SU-DHL-6 (cell line): ENCODE measurements around the gene NINJ2.

Experiments used
- H2AFZ ChIP-seq: fragments of 200-600 bp; sonication (generic); 2 replicates; pipeline ENCODE4 v1.6.1; 2014; ENCODE audit warnings: low read depth, mild to moderate bottlenecking, moderate library complexity, mixed read lengths, antibody characterized with exemption, low read length; ENCODE audit not compliant: severe bottlenecking
- H3F3A ChIP-seq: fragments of 200-600 bp; shearing (Covaris generic); 2 replicates; pipeline ENCODE4 v1.6.0; 2016; ENCODE audit warnings: antibody characterized with exemption, mild to moderate bottlenecking; ENCODE audit not compliant: insufficient read depth
- H3K27ac ChIP-seq: fragments of 200-600 bp; sonication (generic); 2 replicates; pipeline ENCODE4 v1.5.1; 2016; ENCODE audit warnings: low read depth, mild to moderate bottlenecking, low read length, moderate library complexity, mixed read lengths
- H3K27me3 ChIP-seq: fragments of 200-600 bp; sonication (generic), shearing (Covaris generic); 2 replicates; pipeline ENCODE4 v1.6.0; 2014; ENCODE audit warnings: mild to moderate bottlenecking, low read length
- H3K36me3 ChIP-seq: fragments of 200-600 bp; sonication (generic); 2 replicates; pipeline ENCODE4 v1.6.1; 2014; ENCODE audit warnings: mild to moderate bottlenecking, low read length, mixed read lengths
- H3K4me2 ChIP-seq: fragments of 300-600, 200-600 bp; shearing (Covaris generic), sonication (generic); 2 replicates; pipeline ENCODE4 v1.6.0; 2014; ENCODE audit warnings: low read length, low read depth, mild to moderate bottlenecking; ENCODE audit not compliant: poor library complexity, severe bottlenecking
- H3K4me3 ChIP-seq: fragments of 200-600 bp; sonication (generic); 2 replicates; pipeline ENCODE4 v1.5.1; 2014; ENCODE audit warnings: antibody characterized with exemption, low read length, mild to moderate bottlenecking, mixed read lengths; ENCODE audit not compliant: insufficient read depth, poor library complexity, severe bottlenecking
- H3K79me2 ChIP-seq: fragments of 200-600 bp; sonication (generic); 2 replicates; pipeline ENCODE4 v1.6.1; 2014; ENCODE audit warnings: mild to moderate bottlenecking, low read length, moderate library complexity; ENCODE audit not compliant: insufficient read depth
- H3K9ac ChIP-seq: fragments of 200-600 bp; sonication (generic); 2 replicates; pipeline ENCODE4 v1.7.0; 2014; ENCODE audit warnings: mild to moderate bottlenecking, low read length
- H3K9me2 ChIP-seq: fragments of 200-600 bp; sonication (generic); replicated peaks from 2 replicates; pipeline ENCODE4 v1.6.1; 2014; ENCODE audit warnings: low read length; ENCODE audit not compliant: insufficient read depth
- H3K9me3 ChIP-seq: fragments of 200-600 bp; sonication (generic); 2 replicates; pipeline ENCODE4 v1.6.1; 2014; ENCODE audit warnings: low read length, mixed read lengths; ENCODE audit not compliant: insufficient read depth
- H4K20me1 ChIP-seq: fragments of 200-600 bp; sonication (generic); 2 replicates; pipeline ENCODE4 v1.6.1; 2014; ENCODE audit warnings: low read depth, mild to moderate bottlenecking, antibody characterized with exemption, low read length, moderate library complexity, mixed read lengths
- CTCF ChIP-seq: fragments of 200-600 bp; sonication (generic); IDR thresholded peaks from one replicate; pipeline ENCODE4 v1.5.1; 2017; ENCODE audit warnings: antibody characterized with exemption, mild to moderate bottlenecking, low read length, moderate library complexity; ENCODE audit not compliant: insufficient read depth, poor library complexity, severe bottlenecking
- EZH2phosphoT487 ChIP-seq: fragments of 200-600 bp; sonication (generic), shearing (Covaris generic); conservative IDR thresholded peaks from 2 replicates; pipeline ENCODE4 v1.6.1; 2018; ENCODE audit warnings: mild to moderate bottlenecking, antibody characterized with exemption, low read length, moderate library complexity, mixed read lengths

The NINJ2 gene

GRCh38 chr12:544142-544541 is 119.1 kb downstream of the NINJ2 start:
- Histone ChIP-seq H3K9me3 (no peaks in the 10 kb centered on the region), H3K9me2 (no peaks in the 10 kb centered on the region), H3K27ac (no peak overlapping the region), H4K20me1 (no peaks in the 10 kb centered on the region), H3F3A (no peaks in the 10 kb centered on the region), H3K4me2 (no peak overlapping the region), H3K27me3 (no peaks in the 10 kb centered on the region), H3K9ac (no peak overlapping the region), H2AFZ (no peak overlapping the region), H3K4me3 (no peak overlapping the region), H3K36me3 (no peaks in the 10 kb centered on the region), H3K79me2 (no peaks in the 10 kb centered on the region)
- TF ChIP-seq EZH2phosphoT487, result no peak
- TF ChIP-seq CTCF, result no peak

- Histone ChIP-seq H3F3A (no peaks in the 10 kb centered on the region), H3K4me2 (no peak overlapping the region), H3K27ac (no peak overlapping the region), H3K36me3 (no peaks in the 10 kb centered on the region), H3K4me3 (no peak overlapping the region), H4K20me1 (no peaks in the 10 kb centered on the region), H2AFZ (no peak overlapping the region), H3K9me2 (no peaks in the 10 kb centered on the region), H3K9ac (no peak overlapping the region), H3K79me2 (no peaks in the 10 kb centered on the region), H3K27me3 (no peaks in the 10 kb centered on the region), H3K9me3 (no peaks in the 10 kb centered on the region)
- no peak for TF ChIP-seq EZH2phosphoT487
These were observed 120.2 kb downstream of the NINJ2 start for GRCh38 chr12:543114-543451.

GRCh38 chr12:542395-543113 is 120.7 kb downstream of the NINJ2 start:
- Histone ChIP-seq H2AFZ (no peak overlapping the region), H4K20me1 (no peaks in the 10 kb centered on the region), H3K9me2 (no peaks in the 10 kb centered on the region), H3K9ac (no peak overlapping the region), H3F3A (no peaks in the 10 kb centered on the region), H3K4me2 (no peak overlapping the region), H3K27me3 (no peaks in the 10 kb centered on the region), H3K9me3 (no peaks in the 10 kb centered on the region), H3K4me3 (no peak overlapping the region), H3K27ac (no peak overlapping the region), H3K79me2 (no peaks in the 10 kb centered on the region), H3K36me3 (no peaks in the 10 kb centered on the region)
- TF ChIP-seq EZH2phosphoT487, result no peak
- TF ChIP-seq CTCF, result no peak

GRCh38 chr12:541676-542324 is 121.4 kb downstream of the NINJ2 start:
- Histone ChIP-seq H3K36me3 (no peaks in the 10 kb centered on the region), H3F3A (no peaks in the 10 kb centered on the region)

More at GRCh38 chr12:541676-542324, 121.4 kb downstream of the NINJ2 start:
- H4K20me1 ChIP-seq, result no peaks in the 10 kb centered on the region
- H3K79me2 ChIP-seq, result no peaks in the 10 kb centered on the region
- no peaks in the 10 kb centered on the region for H3K9me2 ChIP-seq
- no peak overlapping the region for H3K4me3 ChIP-seq
- no peaks in the 10 kb centered on the region for H3K9me3 ChIP-seq
- no peak overlapping the region for H3K27ac ChIP-seq
- no peak overlapping the region for H3K4me2 ChIP-seq
- no peak for TF ChIP-seq EZH2phosphoT487
- no peak for TF ChIP-seq CTCF
- no peak overlapping the region for H3K9ac ChIP-seq
- H2AFZ ChIP-seq, result no peak overlapping the region
- no peaks in the 10 kb centered on the region for H3K27me3 ChIP-seq
